MM.1S (cell line): ENCODE measurements around the gene ZFAND6.

Source experiments
- DNase-seq: peaks from one replicate; pipeline ENCODE4 v3.0.0-alpha.2; 2015
- H2AFZ ChIP-seq: fragments of 300-600 bp; sonication (generic); 2 replicates; pipeline ENCODE4 v1.6.0; 2016; ENCODE audit warnings: antibody characterized with exemption, low read length
- H3F3A ChIP-seq: fragments of 300-600 bp; sonication (generic); 2 replicates; pipeline ENCODE4 v1.6.1; 2016; ENCODE audit warnings: mild to moderate bottlenecking, antibody characterized with exemption, low read length, moderate library complexity, mixed read lengths; ENCODE audit not compliant: insufficient read depth
- H3K27ac ChIP-seq: fragments of 300-600 bp; sonication (generic); 2 replicates; pipeline ENCODE4 v1.5.1; 2016; ENCODE audit warnings: mild to moderate bottlenecking, low read length
- H3K27me3 ChIP-seq: fragments of 300-600 bp; sonication (generic); replicated peaks from 2 replicates; pipeline ENCODE4 v1.6.0; 2016; ENCODE audit warnings: low read length; ENCODE audit not compliant: insufficient read depth
- H3K36me3 ChIP-seq: fragments of 300-600 bp; sonication (generic); replicated peaks from 2 replicates; pipeline ENCODE4 v1.6.1; 2016; ENCODE audit warnings: mild to moderate bottlenecking, low read length, mixed read lengths; ENCODE audit not compliant: insufficient read depth
- H3K4me1 ChIP-seq: fragments of 300-600 bp; sonication (generic); 2 replicates; pipeline ENCODE4 v1.6.1; 2016; ENCODE audit warnings: low read length, mixed read lengths
- H3K4me2 ChIP-seq: fragments of 300-600 bp; sonication (generic); 2 replicates; pipeline ENCODE4 v1.6.0; 2016; ENCODE audit warnings: low read depth, low read length
- H3K4me3 ChIP-seq: fragments of 300-600 bp; sonication (generic); 2 replicates; pipeline ENCODE4 v1.5.1; 2016; ENCODE audit warnings: low read length, mixed read lengths
- H3K79me2 ChIP-seq: fragments of 300-600 bp; sonication (generic); 2 replicates; pipeline ENCODE4 v1.6.1; 2016; ENCODE audit warnings: mixed run types, low read length, mixed read lengths
- H3K9ac ChIP-seq: fragments of 300-600 bp; sonication (generic); 2 replicates; pipeline ENCODE4 v1.6.1; 2016; ENCODE audit warnings: low read length, mixed read lengths
- H3K9me2 ChIP-seq: fragments of 300-600 bp; sonication (generic); replicated peaks from 2 replicates; pipeline ENCODE4 v1.6.1; 2016; ENCODE audit warnings: mild to moderate bottlenecking, low read length, mixed read lengths; ENCODE audit not compliant: insufficient read depth
- H3K9me3 ChIP-seq: fragments of 300-600 bp; sonication (generic); replicated peaks from 2 replicates; pipeline ENCODE4 v1.6.1; 2016; ENCODE audit warnings: mild to moderate bottlenecking, low read length, mixed read lengths; ENCODE audit not compliant: insufficient read depth
- H4K20me1 ChIP-seq: fragments of 300-600 bp; sonication (generic); 2 replicates; pipeline ENCODE4 v1.6.1; 2016; ENCODE audit warnings: mild to moderate bottlenecking, low read length, moderate library complexity, mixed read lengths; ENCODE audit not compliant: insufficient read depth
- CTCF ChIP-seq: fragments of 300-600 bp; sonication (generic); IDR thresholded peaks from 2 replicates; pipeline ENCODE4 v1.5.1; 2016; ENCODE audit warnings: antibody characterized with exemption, low read length, mixed read lengths
- EZH2 ChIP-seq: fragments of 300-600 bp; sonication (generic); optimal IDR thresholded peaks from 2 replicates; pipeline ENCODE3; 2017; ENCODE audit warnings: low read depth, mild to moderate bottlenecking, antibody characterized with exemption, low read length, mixed read lengths
- EZH2phosphoT487 ChIP-seq: fragments of 300-600 bp; sonication (generic); IDR thresholded peaks from 2 replicates; pipeline ENCODE4 v1.6.1; 2018; ENCODE audit warnings: antibody characterized with exemption, low read length

Gene ZFAND6

GRCh38 chr15:80180986-80181385 lies 121.5 kb downstream of the ZFAND6 start:
- no peaks in the 10 kb centered on the region for H3K79me2 ChIP-seq
- H2AFZ ChIP-seq, result no peak overlapping the region
- H3K36me3 ChIP-seq, result peaks cover 2% of the 10 kb centered on the region; the same call in 1 of the 2 replicates
- no peaks in the 10 kb centered on the region for H3K27me3 ChIP-seq
- H3K9ac ChIP-seq, result no peak overlapping the region
- H3K4me1 ChIP-seq, result no peaks in the 10 kb centered on the region
- no peaks in the 10 kb centered on the region for H4K20me1 ChIP-seq
- no peak overlapping the region for H3K4me2 ChIP-seq
- no peaks in the 10 kb centered on the region for H3F3A ChIP-seq
- no peak overlapping the region for H3K4me3 ChIP-seq
- H3K9me2 ChIP-seq, result no peaks in the 10 kb centered on the region
- no peak for TF ChIP-seq EZH2
- TF ChIP-seq EZH2phosphoT487, result no peak
- TF ChIP-seq CTCF, result no peak
- no peak overlapping the region for H3K27ac ChIP-seq
- DNase-seq, result no peak
- H3K9me3 ChIP-seq, result no peaks in the 10 kb centered on the region

- Histone ChIP-seq H3F3A (no peaks in the 10 kb centered on the region), H3K4me1 (no peaks in the 10 kb centered on the region), H3K27ac (no peak overlapping the region), H3K9me2 (no peaks in the 10 kb centered on the region), H3K4me3 (no peak overlapping the region), H3K36me3 (peaks cover 2% of the 10 kb centered on the region; the same call in 1 of the 2 replicates), H3K79me2 (no peaks in the 10 kb centered on the region), H3K9me3 (no peaks in the 10 kb centered on the region), H3K9ac (no peak overlapping the region), H3K27me3 (no peaks in the 10 kb centered on the region), H3K4me2 (no peak overlapping the region), H2AFZ (no peak overlapping the region), H4K20me1 (no peaks in the 10 kb centered on the region)
- no peak for TF ChIP-seq CTCF
- no peak for TF ChIP-seq EZH2phosphoT487
- TF ChIP-seq EZH2, result no peak
- DNase-seq, result no peak
Observed at GRCh38 chr15:80182611-80183261, 123.3 kb downstream of the ZFAND6 start.

GRCh38 chr15:80183306-80183705 lies 123.8 kb downstream of the ZFAND6 start:
- Histone ChIP-seq H3K9me3 (no peaks in the 10 kb centered on the region), H4K20me1 (no peaks in the 10 kb centered on the region)

More at GRCh38 chr15:80183306-80183705, 123.8 kb downstream of the ZFAND6 start:
- no peak overlapping the region for H3K4me2 ChIP-seq
- no peak for TF ChIP-seq CTCF
- TF ChIP-seq EZH2, result no peak
- TF ChIP-seq EZH2phosphoT487, result no peak
- no peaks in the 10 kb centered on the region for H3K79me2 ChIP-seq
- no peaks in the 10 kb centered on the region for H3K9me2 ChIP-seq
- H3K9ac ChIP-seq, result no peak overlapping the region
- DNase-seq, result no peak
- no peak overlapping the region for H2AFZ ChIP-seq
- no peak overlapping the region for H3K4me3 ChIP-seq
- no peaks in the 10 kb centered on the region for H3K4me1 ChIP-seq
- H3K27me3 ChIP-seq, result no peaks in the 10 kb centered on the region
- no peak overlapping the region for H3K27ac ChIP-seq
- no peaks in the 10 kb centered on the region for H3F3A ChIP-seq
- H3K36me3 ChIP-seq, result peaks cover 2% of the 10 kb centered on the region; the same call in 1 of the 2 replicates
